SK-N-MC (cell line): ENCODE results near the gene APOL6.

Experiments used
- EZH2 ChIP-seq: fragments of 200-600 bp; sonication (generic); IDR thresholded peaks from one replicate; pipeline ENCODE4 v1.6.1; 2017; ENCODE audit warnings: antibody characterized with exemption
- FOXP2 ChIP-seq: optimal IDR thresholded peaks from 2 replicates; pipeline ENCODE3; 2011; ENCODE audit warnings: mild to moderate bottlenecking, moderate library complexity; ENCODE audit not compliant: insufficient read depth; ENCODE audit errors: extremely low read length, control extremely low read depth
- POLR2AphosphoS5 ChIP-seq: IDR thresholded peaks from 2 replicates; pipeline ENCODE4 v1.6.1; 2012; ENCODE audit warnings: mild to moderate bottlenecking, low read depth, low read length, borderline replicate concordance

DNA sequence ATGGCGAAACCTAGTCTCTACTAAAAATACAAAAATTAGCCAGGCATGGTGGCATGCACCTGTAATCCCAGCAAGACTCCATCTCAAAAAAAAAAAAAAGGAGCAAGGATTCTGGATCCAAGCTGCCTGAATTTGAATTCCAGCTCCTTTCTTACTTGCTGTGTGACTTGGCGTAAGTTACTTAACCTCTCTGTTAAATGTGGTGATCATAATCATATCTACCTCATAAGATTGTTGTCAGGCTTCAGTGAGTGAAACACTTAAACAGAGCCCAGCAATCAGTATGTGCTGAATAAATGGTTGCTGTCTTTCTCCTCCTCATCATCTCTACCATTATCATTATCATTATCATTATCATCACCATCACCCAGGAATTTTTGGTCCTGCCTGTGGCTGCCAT is 33.8 kb upstream of the APOL6 start:
- no peak for TF ChIP-seq POLR2AphosphoS5
- TF ChIP-seq EZH2: no peak
- no peak for TF ChIP-seq FOXP2
